Trophoblast cell (in vitro differentiated cells and primary cell): Measurements from ENCODE around the gene NSFL1C.

ENCODE experiments used
- DNase-seq, 2 donors: peaks; one replicate each; pipeline ENCODE4 v3.0.0-alpha.2; 2016
- H2AFZ ChIP-seq: 2 replicates; pipeline ENCODE4 v1.6.1; 2013; ENCODE audit warnings: low read length, moderate library complexity, mild to moderate bottlenecking; ENCODE audit not compliant: insufficient read depth, poor library complexity
- H2AK5ac ChIP-seq: 2 replicates; pipeline ENCODE4 v1.6.1; 2013; ENCODE audit warnings: mild to moderate bottlenecking, low read length
- H2BK120ac ChIP-seq: 2 replicates; pipeline ENCODE4 v1.6.1; 2013; ENCODE audit warnings: low read length, mild to moderate bottlenecking, moderate library complexity; ENCODE audit not compliant: insufficient read depth, poor library complexity
- H2BK12ac ChIP-seq: 2 replicates; pipeline ENCODE4 v1.6.1; 2013; ENCODE audit warnings: mild to moderate bottlenecking, low read length, moderate library complexity
- H2BK5ac ChIP-seq: 2 replicates; pipeline ENCODE4 v1.6.1; 2013; ENCODE audit warnings: low read length, low read depth, moderate library complexity, mild to moderate bottlenecking; ENCODE audit not compliant: poor library complexity
- H3K14ac ChIP-seq: 2 replicates; pipeline ENCODE4 v1.6.1; 2013; ENCODE audit warnings: mild to moderate bottlenecking, low read length
- H3K18ac ChIP-seq: 2 replicates; pipeline ENCODE4 v1.6.1; 2013; ENCODE audit warnings: mild to moderate bottlenecking, low read length
- H3K23ac ChIP-seq: 2 replicates; pipeline ENCODE4 v1.6.1; 2013; ENCODE audit warnings: low read length
- H3K27ac ChIP-seq: 2 replicates; pipeline ENCODE4 v1.5.1; 2013; ENCODE audit warnings: low read depth, mild to moderate bottlenecking, inconsistent platforms, low read length, moderate library complexity
- H3K27me3 ChIP-seq: 2 replicates; pipeline ENCODE4 v1.6.1; 2013; ENCODE audit warnings: inconsistent platforms, mild to moderate bottlenecking, low read length, moderate library complexity; ENCODE audit not compliant: insufficient read depth
- H3K36me3 ChIP-seq, 2 experiments: 1 replicate in 1 of 2; 2 replicates in 1 of 2; pipeline ENCODE4 v1.6.1; 2013; ENCODE audit warnings: low read length in 2 of 2, mild to moderate bottlenecking in 2 of 2, moderate library complexity in 1 of 2; ENCODE audit not compliant: insufficient read depth in 2 of 2, control insufficient read depth in 1 of 2
- H3K4ac ChIP-seq: 2 replicates; pipeline ENCODE4 v1.6.1; 2013; ENCODE audit warnings: low read depth, mild to moderate bottlenecking, low read length, moderate library complexity
- H3K4me1 ChIP-seq, 2 experiments: 1 replicate in 1 of 2; 2 replicates in 1 of 2; pipeline ENCODE4 v1.6.1; 2013; ENCODE audit warnings: low read length in 2 of 2, mild to moderate bottlenecking in 2 of 2, moderate library complexity in 1 of 2; ENCODE audit not compliant: insufficient read depth in 2 of 2, control insufficient read depth in 1 of 2
- H3K4me2 ChIP-seq: 2 replicates; pipeline ENCODE4 v1.6.1; 2013; ENCODE audit warnings: inconsistent platforms, mild to moderate bottlenecking, low read length, moderate library complexity
- H3K4me3 ChIP-seq: 2 replicates; pipeline ENCODE4 v1.5.1; 2013; ENCODE audit warnings: mild to moderate bottlenecking, low read depth, low read length, inconsistent platforms
- H3K79me1 ChIP-seq: one replicate; pipeline ENCODE4 v1.6.1; 2013; ENCODE audit warnings: low read length
- H3K79me2 ChIP-seq: 2 replicates; pipeline ENCODE4 v1.6.1; 2013; ENCODE audit warnings: low read length, mild to moderate bottlenecking; ENCODE audit not compliant: control insufficient read depth, insufficient read depth, poor library complexity
- H3K9ac ChIP-seq: 2 replicates; pipeline ENCODE4 v1.6.1; 2013; ENCODE audit warnings: mild to moderate bottlenecking, low read length
- H3K9me3 ChIP-seq: 2 replicates; pipeline ENCODE4 v1.6.1; 2013; ENCODE audit warnings: low read depth, mild to moderate bottlenecking, control low read depth, inconsistent platforms, low read length; ENCODE audit not compliant: insufficient read depth
- H4K12ac ChIP-seq: 2 replicates; pipeline ENCODE4 v1.6.1; 2013; ENCODE audit warnings: low read depth, mild to moderate bottlenecking, low read length, moderate library complexity
- H4K8ac ChIP-seq: 2 replicates; pipeline ENCODE4 v1.6.1; 2013; ENCODE audit warnings: low read depth, mild to moderate bottlenecking, low read length, moderate library complexity
- H4K91ac ChIP-seq: one replicate; pipeline ENCODE4 v1.6.1; 2013; ENCODE audit warnings: low read depth, mild to moderate bottlenecking, low read length, moderate library complexity
- WGBS: extraction: QIAGEN DNeasy Blood & Tissue Kit; methylation state at CpG from one replicate; pipeline ENCODE4 v1.1.7; 2013; ENCODE audit warnings: missing lambda C conversion rate; ENCODE audit not compliant: insufficient read length, insufficient coverage; ENCODE audit errors: extremely low coverage; 5-methylcytosine and 5-hydroxymethylcytosine counted together

NSFL1C gene

GRCh38 chr20:1467355-1468116, 887 bp upstream of the NSFL1C start:
- Histone ChIP-seq H3K9me3 (no peaks in the 10 kb centered on the region), H2AFZ (no peak overlapping the region), H3K27ac (no peak overlapping the region), H3K27me3 (no peaks in the 10 kb centered on the region), H4K91ac (no peak overlapping the region), H3K4me1 (peaks cover 0 to 4% of the 10 kb centered on the region in 2 experiments), H3K36me3 (peaks cover 3 to 9% of the 10 kb centered on the region in 2 experiments), H2AK5ac (no peak overlapping the region), H3K79me2 (peaks cover 4% of the 10 kb centered on the region), H2BK12ac (no peak overlapping the region), H3K79me1 (peaks cover 4% of the 10 kb centered on the region), H3K4me3 (no peak overlapping the region), H4K12ac (no peak overlapping the region), H3K14ac (no peak overlapping the region), H3K23ac (no peak overlapping the region), H3K4ac (no peak overlapping the region), H3K9ac (no peak overlapping the region), H3K18ac (no peak overlapping the region), H3K4me2 (no peak overlapping the region), H2BK5ac (no peak overlapping the region), H4K8ac (no peak overlapping the region), H2BK120ac (no peak overlapping the region)
- no CpG with 5 or more reads among the region's 22 CpGs for WGBS
- DNase-seq, result peak; percentile 85 to 90

- Histone ChIP-seq H3K9ac (no peak overlapping the region), H3K27ac (no peak overlapping the region), H3K79me2 (peaks cover 4% of the 10 kb centered on the region), H3K4me1 (peaks cover 0 to 4% of the 10 kb centered on the region in 2 experiments), H3K23ac (no peak overlapping the region), H2BK12ac (no peak overlapping the region), H3K4me3 (no peak overlapping the region), H2AFZ (no peak overlapping the region), H2BK5ac (no peak overlapping the region), H3K27me3 (no peaks in the 10 kb centered on the region), H3K9me3 (no peaks in the 10 kb centered on the region), H3K18ac (no peak overlapping the region), H4K12ac (no peak overlapping the region), H3K36me3 (peaks cover 4 to 9% of the 10 kb centered on the region in 2 experiments), H3K79me1 (peaks cover 4% of the 10 kb centered on the region), H2BK120ac (no peak overlapping the region), H3K14ac (no peak overlapping the region), H4K91ac (no peak overlapping the region), H4K8ac (no peak overlapping the region), H2AK5ac (no peak overlapping the region), H3K4ac (no peak overlapping the region), H3K4me2 (no peak overlapping the region)
- no peak for DNase-seq
- WGBS, result no CpG with 5 or more reads among the region's 7 CpGs
Measured at GRCh38 chr20:1467082-1467354, 369 bp upstream of the NSFL1C start.

GRCh38 chr20:1465470-1466210, 1.0 kb downstream of the NSFL1C start:
- H3K27me3 ChIP-seq, result no peaks in the 10 kb centered on the region
- no peak overlapping the region for H3K27ac ChIP-seq
- no peak overlapping the region for H2BK120ac ChIP-seq
- peak overlapping the region; percentile 97 for H3K18ac ChIP-seq
- H4K12ac ChIP-seq, result peak overlapping the region; percentile 66
- H2AFZ ChIP-seq, result peak overlapping the region; percentile 94
- H3K4me2 ChIP-seq, result peak overlapping the region; percentile 83
- peak overlapping the region; percentile 95 for H3K14ac ChIP-seq
- no peak overlapping the region for H2BK5ac ChIP-seq
- no peak overlapping the region for H2BK12ac ChIP-seq
- H4K91ac ChIP-seq, result no peak overlapping the region
- H3K4me1 ChIP-seq, result peaks cover 0 to 4% of the 10 kb centered on the region in 2 experiments
- WGBS, result no CpG with 5 or more reads among the region's 12 CpGs
- DNase-seq, result no peak
- peak overlapping the region; percentile 52 for H3K9ac ChIP-seq
- H3K79me1 ChIP-seq, result peaks cover 4% of the 10 kb centered on the region
- no peak overlapping the region for H2AK5ac ChIP-seq
- peaks cover 9 to 13% of the 10 kb centered on the region in 2 experiments for H3K36me3 ChIP-seq
- no peak overlapping the region for H4K8ac ChIP-seq
- H3K79me2 ChIP-seq, result peaks cover 4% of the 10 kb centered on the region
- no peak overlapping the region for H3K23ac ChIP-seq
- peak overlapping the region; percentile 90 for H3K4me3 ChIP-seq
- H3K9me3 ChIP-seq, result no peaks in the 10 kb centered on the region
- peak overlapping the region; percentile 87 for H3K4ac ChIP-seq

- H3K4me2 ChIP-seq, result no peak overlapping the region
- no peak overlapping the region for H4K12ac ChIP-seq
- H3K79me1 ChIP-seq, result peaks cover 4% of the 10 kb centered on the region
- no peak overlapping the region for H3K18ac ChIP-seq
- peaks cover 4% of the 10 kb centered on the region for H3K79me2 ChIP-seq
- no peak overlapping the region for H2BK5ac ChIP-seq
- no peak overlapping the region for H3K14ac ChIP-seq
- no peak overlapping the region for H2AK5ac ChIP-seq
- H4K8ac ChIP-seq, result no peak overlapping the region
- H3K4me3 ChIP-seq, result no peak overlapping the region
- no peak overlapping the region for H2BK120ac ChIP-seq
- H3K4ac ChIP-seq, result peak overlapping the region; percentile 34
- no CpG with 5 or more reads among the region's 9 CpGs for whole genome bisulfite sequencing
- no peaks in the 10 kb centered on the region for H3K27me3 ChIP-seq
- peaks cover 9 to 19% of the 10 kb centered on the region in 2 experiments for H3K36me3 ChIP-seq
- H4K91ac ChIP-seq, result no peak overlapping the region
- DNase-seq, result no peak
- H2BK12ac ChIP-seq, result no peak overlapping the region
- no peak overlapping the region for H3K9ac ChIP-seq
- no peaks in the 10 kb centered on the region for H3K9me3 ChIP-seq
- H3K23ac ChIP-seq, result no peak overlapping the region
- H2AFZ ChIP-seq, result no peak overlapping the region
- peaks cover 0 to 4% of the 10 kb centered on the region in 2 experiments for H3K4me1 ChIP-seq
- no peak overlapping the region for H3K27ac ChIP-seq
Measured at GRCh38 chr20:1463971-1464570, 2.6 kb downstream of the NSFL1C start.
